ENCODE measurements around the gene SMARCB1. TPM values are rescaled to one million over a fixed set of nuclear protein-coding genes. Genes with fewer than 3 reads are reported as not detected.

SMARCB1 gene
- total RNA-seq, 1 experiment from 2014 or later: 136 TPM

DNA sequence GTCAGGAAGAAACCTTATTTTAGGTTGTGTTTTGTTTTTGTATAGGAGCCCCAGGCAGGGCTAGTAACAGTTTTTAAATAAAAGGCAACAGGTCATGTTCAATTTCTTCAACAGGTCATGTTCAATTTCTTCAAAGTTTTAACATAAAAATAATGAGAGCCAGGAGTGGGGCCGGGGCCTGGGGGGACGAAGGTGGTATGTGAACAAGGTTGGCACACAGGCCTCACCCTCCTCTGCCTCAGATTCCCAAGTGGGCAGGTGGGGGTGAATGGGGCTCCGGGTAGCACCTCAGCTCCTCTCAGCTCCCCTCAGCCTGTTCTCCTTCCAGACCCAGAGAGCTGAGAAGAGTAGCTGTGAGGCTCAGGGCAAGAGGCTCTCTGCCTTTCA lies 47.6 kb downstream of the SMARCB1 start:
- no peak for DNase-seq
- H3K79me2 ChIP-seq (ENCODE audit: insufficient read depth, low read length): no peaks in the 10 kb centered on the region
- H3K23me2 ChIP-seq (ENCODE audit: insufficient read length, low read depth, low read length, poor library complexity, severe bottlenecking): peaks cover 6% of the 10 kb centered on the region
- H3K56ac ChIP-seq (ENCODE audit: insufficient read length, low read depth, low read length): no peak overlapping the region
- H3K23ac ChIP-seq (ENCODE audit: insufficient read length, low read depth, low read length): no peak overlapping the region
- no peak overlapping the region for H2BK120ac ChIP-seq (ENCODE audit: low read depth, low read length, poor library complexity, severe bottlenecking)
- H3K4me2 ChIP-seq (ENCODE audit: insufficient read depth, insufficient read length, low read length): no peak overlapping the region
- H3K18ac ChIP-seq (ENCODE audit: insufficient read length, low read depth, low read length): no peak overlapping the region
- no peaks in the 10 kb centered on the region for H3K27me3 ChIP-seq (ENCODE audit: insufficient read depth, low read length)
- H3T11ph ChIP-seq (ENCODE audit: low read length): no peak overlapping the region
- no peak overlapping the region for H3K27ac Mint-ChIP-seq
- H3K36me3 Mint-ChIP-seq (ENCODE audit: insufficient read depth in 1 of 3, low read depth in 3 of 3): peaks cover 15 to 32% (median 30%) of the 10 kb centered on the region in 3 experiments
- H3K9me3 ChIP-seq (ENCODE audit: control insufficient read depth, low read depth, low read length): no peaks in the 10 kb centered on the region
- no peak overlapping the region for H3K4ac ChIP-seq (ENCODE audit: low read depth, low read length)
- no peak overlapping the region for H2BK12ac ChIP-seq (ENCODE audit: insufficient read length, low read depth, low read length)
- peaks cover 0 to 3% of the 10 kb centered on the region in 2 experiments; a peak in 1 of 5 replicates for H3K9me3 Mint-ChIP-seq
- TF ChIP-seq CTCF (conservative IDR thresholded peaks at IDR 0.05): no peak
- no peak overlapping the region for H4K91ac ChIP-seq (ENCODE audit: insufficient read length, low read depth, low read length)
- no peak overlapping the region for H3K9ac ChIP-seq (ENCODE audit: extremely low read depth, insufficient read length, low read length)
- no peak overlapping the region for H3K14ac ChIP-seq (ENCODE audit: insufficient read depth, low read length)
- no peak overlapping the region for H2AFZ ChIP-seq (ENCODE audit: low read length)
- no peak overlapping the region for H3K4me3 Mint-ChIP-seq
- H4K8ac ChIP-seq (replicated peaks; ENCODE audit: insufficient read length, low read depth, low read length): no peak overlapping the region
- peaks cover 11 to 16% of the 10 kb centered on the region in 2 experiments for H3K4me1 Mint-ChIP-seq
- no peaks in the 10 kb centered on the region; the same call in 1 of the 2 replicates for H3K4me1 ChIP-seq (ENCODE audit: insufficient read depth, low read length)
- no peak overlapping the region for H2AK5ac ChIP-seq (ENCODE audit: insufficient read length, low read length)
- H2BK15ac ChIP-seq (ENCODE audit: low read depth, low read length): no peak overlapping the region
- no peaks in the 10 kb centered on the region for H4K20me1 ChIP-seq (ENCODE audit: control insufficient read depth, insufficient read depth, insufficient read length)
- no peaks in the 10 kb centered on the region for H3K79me1 ChIP-seq (ENCODE audit: insufficient read depth, low read depth, low read length, poor library complexity, severe bottlenecking)
- peaks cover 3% of the 10 kb centered on the region for H3K27me3 Mint-ChIP-seq (ENCODE audit: low read depth)
- H4K5ac ChIP-seq (ENCODE audit: insufficient read length, low read depth, low read length): no peak overlapping the region
- WGBS (ENCODE audit: extremely low coverage, insufficient read length, low lambda C conversion rate): no CpG with 5 or more reads among the region's 3 CpGs
- H2BK20ac ChIP-seq (ENCODE audit: low read depth, low read length, poor library complexity, severe bottlenecking): no peak overlapping the region
- no peak overlapping the region for H3K27ac ChIP-seq (ENCODE audit: insufficient read length, low read depth, low read length)
- no peak overlapping the region for H2BK5ac ChIP-seq (ENCODE audit: insufficient read length, low read length)
